Upper lobe of left lung (tissue), 6 donors: ENCODE results near the gene CTSE. TPM values are rescaled to one million over a fixed set of nuclear protein-coding genes. Genes with fewer than 3 reads are reported as not detected.
A peak's percentile ranks its signal among the peaks of the same experiment; 100 is the strongest.

ENCODE experiments used
- ATAC-seq, 2 donors: fragments of 200-7000 bp; cut with Tn5 transposase; one replicate each; pipeline ENCODE4 v1.9.1; 2022; ENCODE audit warnings: mild to moderate bottlenecking in 2 of 2, moderate library complexity in 2 of 2; ENCODE audit not compliant: low FRiP score in 2 of 2
- DNase-seq, 2 donors: peaks; one replicate each; pipeline ENCODE4 v3.0.0-alpha.2; 2019 to 2020
- H3K27ac ChIP-seq, 4 donors: fragments of 200-600 bp; sonication (generic); one replicate each; pipeline ENCODE4 v1.5.1; 2016 to 2019
- H3K27me3 ChIP-seq, 4 donors: fragments of 200-600 bp; sonication (generic); one replicate each; pipeline ENCODE4 v1.5.1; 2017 to 2019
- H3K36me3 ChIP-seq, 4 donors: fragments of 200-600 bp; sonication (generic); one replicate each; pipeline ENCODE4 v1.5.1; 2016 to 2019
- H3K4me1 ChIP-seq, 4 donors: fragments of 200-600 bp; sonication (generic); one replicate each; pipeline ENCODE4 v1.5.1; 2018 to 2019
- H3K4me3 ChIP-seq, 4 donors: fragments of 200-600 bp; sonication (generic); one replicate each; pipeline ENCODE4 v1.5.1; 2017 to 2019; ENCODE audit warnings: mild to moderate bottlenecking in 2 of 4, moderate library complexity in 1 of 4
- H3K9me3 ChIP-seq, 4 donors: fragments of 200-600 bp; sonication (generic); one replicate each; pipeline ENCODE4 v1.5.1; 2018 to 2019
- EP300 ChIP-seq, 4 donors: sonication (generic); formaldehyde crosslinking; IDR thresholded peaks; one replicate each; pipeline ENCODE4 v1.5.1; 2017; ENCODE audit warnings: antibody characterized with exemption in 4 of 4, control low read depth in 2 of 4
- POLR2A ChIP-seq, 4 donors: fragments of 450-650 bp; IDR thresholded peaks; one replicate each; pipeline ENCODE4 v1.5.1; 2016 to 2017; ENCODE audit warnings: antibody characterized with exemption in 4 of 4, mild to moderate bottlenecking in 2 of 4
- POLR2AphosphoS5 ChIP-seq, 2 donors: sonication (generic); formaldehyde crosslinking; IDR thresholded peaks; one replicate each; pipeline ENCODE4 v1.5.1; 2017; ENCODE audit warnings: antibody characterized with exemption in 2 of 2
- WGBS, 2 donors: methylation state at CpG; one replicate each; pipeline ENCODE4 v1.1.5; 2017 to 2018; 5-methylcytosine and 5-hydroxymethylcytosine counted together
- total RNA-seq, 6 donors: library from RNA; depleted of rRNA in 4 of 6; stranded (reverse); fragments of >200 nt in 4 of 6; gene quantifications; one replicate each; pipeline versions ENCODE4 v1.1.0 to v1.2.1, GENCODE V29; 2016 to 2021
- TF ChIP-seq, protein P1 (sequence below), 6 experiments: fragments of 450-650 bp in 4 of 6; fragments of 200-600 bp in 2 of 6; sonication (generic) in 2 of 6; IDR thresholded peaks; one replicate each; pipeline ENCODE4 v1.5.1; 2016 to 2019; ENCODE audit warnings: antibody characterized with exemption in 6 of 6
- donor health status: DM: no; HTN: no; CAD: no; lungs with moderate emphysema.
- donor health status: DM: no; HTN: yes; CAD: no; lungs with severe emphysema.

Gene CTSE
- total RNA-seq, 6 donors from 2014 or later, result 34.6 to 132 (median 106) TPM

DNA sequence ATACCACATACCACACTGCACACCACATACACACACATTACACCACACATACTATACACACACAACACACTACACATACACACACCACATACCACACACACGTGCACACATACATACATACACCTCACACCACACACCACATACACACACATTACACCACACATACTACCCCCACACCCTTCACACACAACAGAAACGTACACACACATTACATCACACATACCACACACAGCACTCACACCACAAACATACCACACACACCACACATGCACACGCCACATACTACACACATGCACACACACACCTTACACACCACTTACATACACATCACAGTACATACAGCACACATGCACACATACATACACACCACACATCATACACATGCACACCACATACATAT is 49.0 kb downstream of the CTSE start:
- 82 to 89% methylated on average over 3 of the region's 3 CpGs for WGBS, 2 donors

DNA sequence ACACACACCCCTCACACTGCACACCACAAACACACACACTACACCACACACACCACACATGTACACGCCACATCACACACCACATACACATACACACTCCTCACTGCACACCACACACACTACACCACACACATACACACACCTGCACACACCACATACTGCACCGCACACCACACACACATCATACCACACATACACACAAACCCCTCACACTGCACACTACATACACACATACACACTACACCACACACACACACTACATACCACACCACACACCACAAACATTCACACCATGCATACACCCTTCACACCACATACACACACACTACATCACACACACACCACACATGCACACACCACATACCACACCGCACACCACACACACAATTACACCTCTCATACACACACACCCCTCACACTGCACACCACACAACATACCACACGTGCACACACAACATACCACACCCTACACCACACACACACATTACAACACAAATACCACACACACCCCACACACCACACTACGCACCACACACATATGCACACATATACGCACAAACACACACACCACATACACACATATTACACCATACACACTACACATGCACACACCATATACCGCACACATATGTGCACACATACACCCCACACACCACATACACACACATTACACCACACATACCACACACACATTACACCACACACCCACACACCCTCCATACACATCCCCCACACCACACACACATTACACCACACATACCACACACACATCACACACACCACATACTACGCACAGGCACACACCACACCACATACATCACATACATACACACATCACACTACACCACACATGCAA is 50.1 kb downstream of the CTSE start:
- Histone ChIP-seq H3K27ac (no peak overlapping the region), H3K4me3 (no peak overlapping the region), H3K9me3 (no peaks in the 10 kb centered on the region), H3K27me3 (no peaks in the 10 kb centered on the region), H3K36me3 (no peaks in the 10 kb centered on the region), H3K4me1 (peaks cover 0 to 15% (median 5%) of the 10 kb centered on the region in 4 donors)
- TF ChIP-seq EP300 (IDR thresholded peaks at IDR 0.05), result no peak
- DNase-seq (no peak), ATAC-seq (no peak)
- 95 to 96% methylated on average over 8 of the region's 8 CpGs for WGBS, 2 donors

More for the DNA sequence above, 49.0 kb downstream of the CTSE start:
- H3K4me3 ChIP-seq, result no peak overlapping the region
- no peaks in the 10 kb centered on the region for H3K9me3 ChIP-seq
- peaks cover 0 to 15% (median 5%) of the 10 kb centered on the region in 4 donors for H3K4me1 ChIP-seq
- no peaks in the 10 kb centered on the region for H3K36me3 ChIP-seq
- no peak overlapping the region for H3K27ac ChIP-seq
- no peaks in the 10 kb centered on the region for H3K27me3 ChIP-seq
- ATAC-seq, result no peak
- no peak for DNase-seq
- no peak for TF ChIP-seq POLR2AphosphoS5 (IDR thresholded peaks at IDR 0.05)
- TF ChIP-seq EP300 (IDR thresholded peaks at IDR 0.05), result no peak
- TF ChIP-seq, protein P1, sequence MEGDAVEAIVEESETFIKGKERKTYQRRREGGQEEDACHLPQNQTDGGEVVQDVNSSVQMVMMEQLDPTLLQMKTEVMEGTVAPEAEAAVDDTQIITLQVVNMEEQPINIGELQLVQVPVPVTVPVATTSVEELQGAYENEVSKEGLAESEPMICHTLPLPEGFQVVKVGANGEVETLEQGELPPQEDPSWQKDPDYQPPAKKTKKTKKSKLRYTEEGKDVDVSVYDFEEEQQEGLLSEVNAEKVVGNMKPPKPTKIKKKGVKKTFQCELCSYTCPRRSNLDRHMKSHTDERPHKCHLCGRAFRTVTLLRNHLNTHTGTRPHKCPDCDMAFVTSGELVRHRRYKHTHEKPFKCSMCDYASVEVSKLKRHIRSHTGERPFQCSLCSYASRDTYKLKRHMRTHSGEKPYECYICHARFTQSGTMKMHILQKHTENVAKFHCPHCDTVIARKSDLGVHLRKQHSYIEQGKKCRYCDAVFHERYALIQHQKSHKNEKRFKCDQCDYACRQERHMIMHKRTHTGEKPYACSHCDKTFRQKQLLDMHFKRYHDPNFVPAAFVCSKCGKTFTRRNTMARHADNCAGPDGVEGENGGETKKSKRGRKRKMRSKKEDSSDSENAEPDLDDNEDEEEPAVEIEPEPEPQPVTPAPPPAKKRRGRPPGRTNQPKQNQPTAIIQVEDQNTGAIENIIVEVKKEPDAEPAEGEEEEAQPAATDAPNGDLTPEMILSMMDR (IDR thresholded peaks at IDR 0.05), result no peak
- no peak for TF ChIP-seq POLR2A (IDR thresholded peaks at IDR 0.05)

DNA sequence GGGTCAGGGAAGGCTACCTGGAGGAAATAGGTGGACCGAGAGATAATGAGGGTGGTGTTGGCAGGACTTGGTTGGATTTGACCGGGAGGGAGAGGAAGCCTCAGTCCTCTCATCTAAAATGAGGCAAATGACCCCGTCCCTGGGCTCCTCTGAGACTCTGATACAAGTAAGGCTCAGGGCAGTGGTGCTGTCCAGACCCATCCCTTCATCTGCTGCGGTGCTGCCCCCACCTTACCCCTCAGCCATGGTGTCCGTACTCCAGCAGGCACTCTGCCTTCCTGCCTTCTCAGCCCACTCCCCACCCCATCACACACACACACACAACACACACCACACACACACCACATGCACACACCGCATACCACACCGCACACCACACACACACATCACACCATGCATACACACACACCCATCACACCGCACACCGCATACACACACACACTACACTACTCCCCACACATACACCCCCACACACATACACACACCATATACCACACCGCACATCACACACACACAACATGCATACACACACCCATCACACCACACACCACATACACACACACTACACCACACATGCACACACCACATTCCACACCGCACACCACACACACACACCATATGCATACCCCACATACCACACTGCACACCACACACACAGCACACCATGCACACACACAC is 51.1 kb downstream of the CTSE start:
- H3K27ac ChIP-seq, result no peak overlapping the region
- peaks cover 0 to 15% (median 5%) of the 10 kb centered on the region in 4 donors for H3K4me1 ChIP-seq
- no peak overlapping the region for H3K4me3 ChIP-seq
- TF ChIP-seq POLR2AphosphoS5 (IDR thresholded peaks at IDR 0.05), result no peak
- 87 to 88% methylated on average over 10 to 11 of the region's 11 CpGs for WGBS, 2 donors
- H3K9me3 ChIP-seq, result no peaks in the 10 kb centered on the region
- no peak for DNase-seq
- H3K36me3 ChIP-seq, result no peaks in the 10 kb centered on the region
- H3K27me3 ChIP-seq, result no peaks in the 10 kb centered on the region
- peak in 1 of 2 donors; percentile 52 for ATAC-seq

DNA sequence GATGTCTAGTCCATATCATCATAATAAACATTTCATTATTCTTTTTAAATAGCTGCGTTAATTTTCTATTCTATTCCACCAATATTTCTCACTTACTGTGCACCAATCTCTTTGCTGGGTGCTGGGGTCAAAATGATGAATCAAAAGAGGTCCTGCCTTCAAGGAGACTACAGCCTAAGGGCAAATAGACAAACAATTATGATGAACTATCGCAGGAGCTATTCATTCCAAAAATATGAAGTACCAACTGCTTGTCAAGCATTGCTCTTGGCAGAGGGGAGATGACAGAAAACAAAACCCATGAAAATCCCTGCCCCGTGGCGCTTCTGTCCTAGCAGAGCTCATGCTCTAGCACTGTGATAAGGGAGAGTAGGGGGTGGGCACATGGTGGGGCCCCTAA is 51.6 kb downstream of the CTSE start:
- no peak overlapping the region for H3K4me3 ChIP-seq
- no peaks in the 10 kb centered on the region for H3K9me3 ChIP-seq
- ATAC-seq (no peak), DNase-seq (no peak)
- 75 to 79% methylated on average over 4 of the region's 4 CpGs for WGBS, 2 donors
- no peaks in the 10 kb centered on the region for H3K27me3 ChIP-seq
- no peak overlapping the region for H3K27ac ChIP-seq
- TF ChIP-seq POLR2AphosphoS5 (IDR thresholded peaks at IDR 0.05) (no peak), EP300 (IDR thresholded peaks at IDR 0.05) (no peak), POLR2A (IDR thresholded peaks at IDR 0.05) (no peak)
- TF ChIP-seq, protein P1 (IDR thresholded peaks at IDR 0.05), result no peak
- peaks cover 0 to 12% (median 3%) of the 10 kb centered on the region in 4 donors for H3K4me1 ChIP-seq
- H3K36me3 ChIP-seq, result no peaks in the 10 kb centered on the region

DNA sequence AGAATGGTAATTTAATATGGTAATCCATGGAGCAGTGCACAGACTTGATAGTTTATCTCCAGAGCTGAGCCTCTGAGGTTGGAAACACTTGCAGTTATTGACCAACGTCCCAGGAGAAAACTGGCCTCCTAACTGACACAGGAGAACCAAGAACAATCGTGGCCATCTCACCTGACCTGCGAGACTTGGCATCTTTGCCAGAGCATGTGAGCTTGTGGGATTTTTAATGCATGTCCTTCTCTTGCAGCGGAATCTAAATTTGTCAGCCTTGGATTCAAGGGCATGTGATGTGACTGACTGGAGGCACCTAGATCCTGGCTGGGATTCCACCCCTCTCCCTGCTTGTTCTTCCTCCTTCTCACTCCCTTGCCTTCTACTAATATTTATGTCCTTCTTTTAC is 52.6 kb downstream of the CTSE start:
- 76 to 85% methylated on average over 4 of the region's 4 CpGs for WGBS, 2 donors
- Histone ChIP-seq H3K4me1 (peaks cover 0 to 2% (median 0%) of the 10 kb centered on the region in 4 donors), H3K36me3 (no peaks in the 10 kb centered on the region), H3K9me3 (no peaks in the 10 kb centered on the region), H3K4me3 (no peak overlapping the region), H3K27me3 (no peaks in the 10 kb centered on the region), H3K27ac (no peak overlapping the region)
- DNase-seq (no peak), ATAC-seq (no peak)
- TF ChIP-seq EP300 (IDR thresholded peaks at IDR 0.05) (no peak), POLR2AphosphoS5 (IDR thresholded peaks at IDR 0.05) (no peak), POLR2A (IDR thresholded peaks at IDR 0.05) (no peak)
- TF ChIP-seq, protein P1 (IDR thresholded peaks at IDR 0.05), result no peak
